DMS79 (cell line): ENCODE data around the gene MYBBP1A.

Experiments
- DNase-seq: peaks from one replicate; lab custom pipeline; 2025; lab: John Stamatoyannopoulos, UW

The MYBBP1A gene

GRCh38 chr17:4565209-4566141 lies 10.3 kb upstream of the MYBBP1A start:
- peak; percentile 70 for DNase-seq

GRCh38 chr17:4562015-4562969 lies 7.1 kb upstream of the MYBBP1A start:
- no peak for DNase-seq

- DNase-seq = no peak
Measured at GRCh38 chr17:4560837-4561256, 5.7 kb upstream of the MYBBP1A start.

GRCh38 chr17:4560421-4560820 lies 5.2 kb upstream of the MYBBP1A start, which contains the start of gene GGT6:
Gene GGT6 (minus strand): TSS chr17:4560577. CDS start chr17:4560521, 56 bp downstream.
- DNase-seq = peak; percentile 55

GRCh38 chr17:4559966-4560365 lies 4.8 kb upstream of the MYBBP1A start:
- peak; percentile 30 for DNase-seq

GRCh38 chr17:4559139-4559791 lies 4.1 kb upstream of the MYBBP1A start:
- DNase-seq = no peak

GRCh38 chr17:4558347-4558971 lies 3.3 kb upstream of the MYBBP1A start:
- no peak for DNase-seq

- DNase-seq = no peak
Measured at GRCh38 chr17:4557626-4558346, 2.6 kb upstream of the MYBBP1A start.

GRCh38 chr17:4556996-4557395 lies 1.8 kb upstream of the MYBBP1A start:
- no peak for DNase-seq

- no peak for DNase-seq
Measured at GRCh38 chr17:4555873-4556759, 932 bp upstream of the MYBBP1A start.

GRCh38 chr17:4554441-4554996 lies 665 bp downstream of the MYBBP1A start:
- no peak for DNase-seq

- DNase-seq = no peak
Measured at GRCh38 chr17:4553669-4554068, 1.5 kb downstream of the MYBBP1A start.

GRCh38 chr17:4551796-4552525 lies 3.2 kb downstream of the MYBBP1A start:
- DNase-seq = no peak

- no peak for DNase-seq
Measured at GRCh38 chr17:4551141-4551540, 4.0 kb downstream of the MYBBP1A start.

- no peak for DNase-seq
Measured at GRCh38 chr17:4550534-4551039, 4.6 kb downstream of the MYBBP1A start.

GRCh38 chr17:4549781-4550533 lies 5.2 kb downstream of the MYBBP1A start:
- no peak for DNase-seq

GRCh38 chr17:4548721-4549531 lies 6.3 kb downstream of the MYBBP1A start:
- peak; percentile 44 for DNase-seq
